Hepatocyte (in vitro differentiated cells): Measurements from ENCODE around the gene KRT6B. TPM values are rescaled to one million over a fixed set of nuclear protein-coding genes. Genes with fewer than 3 reads are reported as not detected.
"Not testable (repeated sequence)": the region's sequence is repeated elsewhere in the genome, so short reads cannot be mapped to it uniquely, and the experiment has no call there.

Experiments used
- DNase-seq: peaks from one replicate; pipeline ENCODE4 v3.0.0-alpha.2; 2016; ENCODE audit warnings: low spot score
- H2AFZ ChIP-seq: fragments of 200-600 bp; sonication (generic); 2 replicates; pipeline ENCODE4 v1.6.0; 2016; ENCODE audit warnings: antibody characterized with exemption, mild to moderate bottlenecking
- H3K27ac ChIP-seq: fragments of 200-600 bp; sonication (generic); 2 replicates; pipeline ENCODE4 v1.5.1; 2016; ENCODE audit warnings: mild to moderate bottlenecking
- H3K27me3 ChIP-seq: fragments of 200-600 bp; sonication (generic); 2 replicates; pipeline ENCODE4 v1.6.1; 2016
- H3K36me3 ChIP-seq: fragments of 200-600 bp; sonication (generic); replicated peaks from 2 replicates; pipeline ENCODE4 v1.5.1; 2016; ENCODE audit warnings: low read depth; ENCODE audit not compliant: insufficient read depth
- H3K4me1 ChIP-seq: fragments of 200-600 bp; sonication (generic); 2 replicates; pipeline ENCODE4 v1.5.1; 2016; ENCODE audit warnings: mild to moderate bottlenecking, moderate library complexity; ENCODE audit not compliant: insufficient read depth
- H3K4me2 ChIP-seq: fragments of 200-600 bp; sonication (generic); 2 replicates; pipeline ENCODE4 v1.6.0; 2016
- H3K4me3 ChIP-seq: fragments of 200-600 bp; sonication (generic); 2 replicates; pipeline ENCODE4 v1.5.1; 2016; ENCODE audit warnings: mild to moderate bottlenecking
- H3K79me2 ChIP-seq: fragments of 200-600 bp; sonication (generic); 2 replicates; pipeline ENCODE4 v1.6.0; 2017; ENCODE audit warnings: mild to moderate bottlenecking
- H3K9me2 ChIP-seq: fragments of 200-600 bp; sonication (generic); replicated peaks from 2 replicates; pipeline ENCODE4 v1.6.0; 2017; ENCODE audit warnings: mild to moderate bottlenecking; ENCODE audit not compliant: insufficient read depth
- H3K9me3 ChIP-seq: fragments of 200-600 bp; sonication (generic); 2 replicates; pipeline ENCODE4 v1.5.1; 2016; ENCODE audit warnings: low read depth, mild to moderate bottlenecking
- H4K20me1 ChIP-seq: fragments of 200-600 bp; sonication (generic); 2 replicates; pipeline ENCODE4 v1.6.0; 2016; ENCODE audit warnings: mild to moderate bottlenecking; ENCODE audit not compliant: insufficient read depth, poor library complexity, severe bottlenecking
- CTCF ChIP-seq: fragments of 200-600 bp; sonication (generic); IDR thresholded peaks from 2 replicates; pipeline ENCODE4 v1.5.1; 2016; ENCODE audit warnings: antibody characterized with exemption, mild to moderate bottlenecking; ENCODE audit not compliant: poor library complexity
- EZH2 ChIP-seq: fragments of 200-600 bp; sonication (generic); IDR thresholded peaks from 2 replicates; pipeline ENCODE4 v1.6.1; 2016; ENCODE audit warnings: antibody characterized with exemption, mild to moderate bottlenecking, borderline replicate concordance
- EZH2phosphoT487 ChIP-seq: fragments of 200-600 bp; sonication (generic); IDR thresholded peaks from one replicate; pipeline ENCODE4 v1.6.1; 2018; ENCODE audit warnings: antibody characterized with exemption, mild to moderate bottlenecking, low read depth, moderate library complexity; ENCODE audit not compliant: unreplicated experiment, severe bottlenecking
- WGBS: methylation state at CpG from one replicate; pipeline ENCODE4 v1.1.6; 2016; ENCODE audit warnings: low lambda C conversion rate; ENCODE audit errors: missing lambda C conversion rate; 5-methylcytosine and 5-hydroxymethylcytosine counted together
- polyA plus RNA-seq: library from polyadenylated mRNA; unstranded; fragments of >200 nt; fragmentation: Nextera tagmentation; extraction: Ambion mirVana; gene quantifications from 2 replicates; pipeline ENCODE4 v1.2.1, GENCODE V29; 2016
- total RNA-seq: library from RNA; depleted of rRNA; stranded (reverse); fragments of >200 nt; gene quantifications from 2 replicates; pipeline ENCODE4 v1.2.3, GENCODE V29; 2014

Gene KRT6B
- total and polyA plus RNA-seq, 2 experiments from 2014 or later, result 0.42 TPM; not detected in 1

DNA sequence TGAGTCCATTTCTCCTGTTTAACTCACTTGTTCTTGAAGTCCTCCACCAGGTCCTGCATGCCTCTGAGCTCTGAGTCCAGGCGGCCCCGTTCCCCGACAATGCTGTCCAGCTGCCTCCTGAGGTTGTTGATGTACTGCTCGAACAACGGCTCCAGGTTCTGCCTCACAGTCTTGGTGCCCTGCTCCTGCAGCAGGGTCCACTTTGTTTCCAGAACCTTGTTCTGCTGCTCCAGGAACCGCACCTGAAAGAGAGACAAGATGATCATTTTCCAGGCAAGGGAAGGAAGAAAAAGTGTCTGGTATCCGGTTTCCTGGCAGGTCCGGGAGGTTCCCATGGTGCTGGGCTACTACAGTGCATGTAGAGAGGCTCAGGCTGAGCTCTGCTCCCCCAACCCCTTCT lies 39.5 kb upstream of the KRT6B start:
- DNase-seq, result not testable (repeated sequence)

DNA sequence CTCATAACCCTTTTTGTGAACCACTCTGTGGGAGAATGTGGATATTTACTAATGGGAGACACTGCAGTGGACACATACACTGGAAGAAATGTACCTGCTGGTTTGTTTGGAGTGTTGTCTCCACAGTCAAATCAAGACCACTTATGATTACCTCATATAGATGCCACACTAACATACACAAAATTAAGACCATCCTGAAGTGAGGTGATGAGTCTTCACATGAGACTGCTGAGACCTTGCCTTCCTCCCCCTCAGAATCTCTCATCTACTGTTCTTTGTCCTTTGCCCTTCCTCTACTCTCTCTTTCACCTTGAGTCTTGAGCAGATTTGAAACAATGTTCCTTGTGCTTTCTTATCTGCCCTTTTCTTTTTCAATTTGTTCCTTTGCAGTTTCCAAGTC lies 36.8 kb upstream of the KRT6B start:
- no peak overlapping the region for H3K4me3 ChIP-seq
- no peaks in the 10 kb centered on the region for H3K36me3 ChIP-seq
- peaks cover 5% of the 10 kb centered on the region for H3K27me3 ChIP-seq
- no peaks in the 10 kb centered on the region for H3K9me3 ChIP-seq
- TF ChIP-seq EZH2phosphoT487 (no peak), EZH2 (no peak), CTCF (no peak)
- H3K27ac ChIP-seq, result no peak overlapping the region
- H3K9me2 ChIP-seq, result no peaks in the 10 kb centered on the region
- H4K20me1 ChIP-seq, result no peaks in the 10 kb centered on the region
- no peak overlapping the region for H3K4me2 ChIP-seq
- H2AFZ ChIP-seq, result no peak overlapping the region
- no peaks in the 10 kb centered on the region for H3K4me1 ChIP-seq
- H3K79me2 ChIP-seq, result no peaks in the 10 kb centered on the region
- DNase-seq, result no peak

More for the DNA sequence above, 39.5 kb upstream of the KRT6B start:
- not testable (repeated sequence) for H3K9me2 ChIP-seq, H3K79me2 ChIP-seq, H3K4me2 ChIP-seq, H3K27ac ChIP-seq, H3K36me3 ChIP-seq, H3K27me3 ChIP-seq, H3K9me3 ChIP-seq, H3K4me3 ChIP-seq, H4K20me1 ChIP-seq, H2AFZ ChIP-seq
- H3K4me1 ChIP-seq, result peaks cover 15% of the 10 kb centered on the region
- 91% methylated on average over 8 of the region's 8 CpGs for WGBS

DNA sequence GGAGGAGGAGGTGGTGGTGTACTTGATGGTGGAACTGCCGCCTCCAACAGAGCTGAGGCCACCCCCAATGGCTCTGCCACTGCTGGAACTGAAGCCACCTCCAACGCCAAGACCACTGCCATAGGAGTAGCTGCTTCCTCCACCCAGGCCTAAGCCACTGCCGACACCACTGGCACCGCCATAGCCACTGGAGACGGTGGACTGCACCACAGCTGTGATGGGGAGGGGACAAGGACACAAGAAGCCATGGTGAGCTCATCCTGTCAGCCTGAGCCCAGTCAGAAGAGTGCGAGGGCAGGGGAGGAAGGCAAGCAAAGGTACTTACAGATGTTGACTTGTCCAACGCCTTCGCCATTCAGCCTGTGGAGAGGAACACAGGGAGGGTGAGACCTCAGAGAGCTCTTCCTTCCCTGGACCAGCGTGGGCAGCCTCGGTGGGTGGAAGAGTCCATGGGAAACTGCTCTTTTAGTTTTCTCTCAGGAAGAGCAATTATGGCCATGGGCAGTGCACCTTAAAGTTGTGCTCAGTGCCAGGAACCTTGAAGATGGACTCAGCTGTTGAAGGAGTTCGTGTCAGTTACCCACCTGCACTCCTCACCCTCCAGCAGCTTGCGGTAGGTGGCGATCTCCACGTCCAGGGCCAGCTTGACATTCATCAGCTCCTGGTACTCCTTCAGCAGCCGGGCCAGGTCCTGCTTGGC lies 35.9 kb upstream of the KRT6B start:
- not testable (repeated sequence) for H4K20me1 ChIP-seq, H3K4me2 ChIP-seq, DNase-seq, H3K79me2 ChIP-seq, H3K9me2 ChIP-seq, H3K4me1 ChIP-seq, H3K9me3 ChIP-seq, H3K27ac ChIP-seq, H3K36me3 ChIP-seq, H3K4me3 ChIP-seq, H2AFZ ChIP-seq
- 87% methylated on average over 15 of the region's 15 CpGs for WGBS
- H3K27me3 ChIP-seq, result peaks cover 13% of the 10 kb centered on the region

DNA sequence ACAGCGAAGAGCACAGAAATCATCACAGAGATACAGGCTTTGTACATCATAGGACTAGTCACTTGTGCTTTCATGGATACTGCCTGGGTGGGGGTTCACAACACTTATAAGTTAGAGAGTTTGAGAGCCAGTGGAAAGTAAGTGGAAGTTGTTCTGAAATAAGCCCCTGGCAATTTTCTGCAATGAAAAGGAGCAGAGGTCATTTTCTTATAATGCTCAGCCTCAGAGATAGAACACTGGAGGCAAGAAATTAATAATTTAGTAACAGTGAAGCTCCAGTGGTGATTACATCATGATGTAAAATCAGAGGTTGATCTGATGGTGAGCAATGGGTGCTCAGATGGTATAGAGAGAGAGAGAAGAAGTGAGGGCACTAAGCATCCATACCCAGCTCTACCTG lies 35.3 kb upstream of the KRT6B start:
- Histone ChIP-seq H2AFZ (no peak overlapping the region), H3K4me2 (no peak overlapping the region), H3K36me3 (no peaks in the 10 kb centered on the region), H3K9me3 (no peaks in the 10 kb centered on the region), H4K20me1 (no peaks in the 10 kb centered on the region), H3K79me2 (no peaks in the 10 kb centered on the region), H3K4me1 (no peaks in the 10 kb centered on the region), H3K9me2 (no peaks in the 10 kb centered on the region), H3K27me3 (peaks cover 13% of the 10 kb centered on the region), H3K4me3 (no peak overlapping the region), H3K27ac (no peak overlapping the region)
- TF ChIP-seq EZH2phosphoT487, result no peak
- DNase-seq, result no peak
- WGBS, result 92% methylated on average over 1 of the region's 1 CpG

GRCh38 chr12:52486166-52487105 lies 34.5 kb upstream of the KRT6B start:
- Histone ChIP-seq H3K27ac (no peak overlapping the region), H3K4me1 (no peaks in the 10 kb centered on the region), H3K79me2 (no peaks in the 10 kb centered on the region), H3K36me3 (no peaks in the 10 kb centered on the region), H3K4me3 (no peak overlapping the region), H4K20me1 (no peaks in the 10 kb centered on the region), H2AFZ (no peak overlapping the region), H3K9me2 (no peaks in the 10 kb centered on the region), H3K9me3 (no peaks in the 10 kb centered on the region), H3K27me3 (peaks cover 13% of the 10 kb centered on the region), H3K4me2 (no peak overlapping the region)
- no peak for TF ChIP-seq EZH2
- TF ChIP-seq CTCF, result no peak
- no peak for TF ChIP-seq EZH2phosphoT487
- DNase-seq, result no peak
- WGBS, result 89% methylated on average over 5 of the region's 5 CpGs
